ENCODE results near the gene SLC44A3. TPM values are rescaled to one million over a fixed set of nuclear protein-coding genes. Genes with fewer than 3 reads are reported as not detected.
A peak's percentile ranks its signal among the peaks of the same experiment; 100 is the strongest.

The SLC44A3 gene
- total RNA-seq, 6 experiments from 2014 or later = 1.9 to 8.7 (median 7.4) TPM

DNA sequence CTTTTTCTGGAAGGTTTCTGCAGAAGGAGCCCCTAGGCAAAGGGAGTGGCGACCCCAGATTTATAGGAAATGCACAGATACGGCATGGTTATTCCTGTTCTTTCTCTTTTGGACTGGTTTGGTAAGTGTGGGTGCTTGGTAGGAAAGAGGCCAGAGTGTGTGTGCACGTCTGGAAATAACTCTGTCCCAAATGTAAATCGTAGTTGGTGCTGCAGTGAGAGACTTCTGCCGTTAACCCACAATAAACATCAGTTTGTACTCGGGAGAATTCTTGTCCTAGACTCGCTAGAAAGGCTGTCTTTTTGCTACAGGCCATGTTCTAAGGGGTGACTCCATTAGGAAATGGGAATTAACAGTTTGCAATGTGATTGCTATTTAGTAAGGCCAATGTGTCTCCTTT lies 779 bp downstream of the SLC44A3 start:
- Histone ChIP-seq H3K4me3 (peak overlapping the region; percentile 64 to 78 (median 64)), H3K4me1 (peaks cover 0 to 9% (median 0%) of the 10 kb centered on the region in 4 donors), H3K9me3 (no peaks in the 10 kb centered on the region), H3K27ac (peak overlapping the region; percentile 28 to 66 (median 29)), H3K36me3 (no peaks in the 10 kb centered on the region), H3K27me3 (no peaks in the 10 kb centered on the region)
- ATAC-seq (peak in 3 of 4 donors; percentile 28 to 39 (median 34)), DNase-seq (no peak)
- intact Hi-C loops (cut with DNase I) = no loop called here
- 29% methylated on average over 4 of the region's 7 CpGs for WGBS (ENCODE audit: insufficient coverage, low coverage, low lambda C conversion rate, missing lambda C conversion rate)
- TF ChIP-seq POLR2A (IDR thresholded peaks at IDR 0.05) = no peak
- TF ChIP-seq, protein P1, sequence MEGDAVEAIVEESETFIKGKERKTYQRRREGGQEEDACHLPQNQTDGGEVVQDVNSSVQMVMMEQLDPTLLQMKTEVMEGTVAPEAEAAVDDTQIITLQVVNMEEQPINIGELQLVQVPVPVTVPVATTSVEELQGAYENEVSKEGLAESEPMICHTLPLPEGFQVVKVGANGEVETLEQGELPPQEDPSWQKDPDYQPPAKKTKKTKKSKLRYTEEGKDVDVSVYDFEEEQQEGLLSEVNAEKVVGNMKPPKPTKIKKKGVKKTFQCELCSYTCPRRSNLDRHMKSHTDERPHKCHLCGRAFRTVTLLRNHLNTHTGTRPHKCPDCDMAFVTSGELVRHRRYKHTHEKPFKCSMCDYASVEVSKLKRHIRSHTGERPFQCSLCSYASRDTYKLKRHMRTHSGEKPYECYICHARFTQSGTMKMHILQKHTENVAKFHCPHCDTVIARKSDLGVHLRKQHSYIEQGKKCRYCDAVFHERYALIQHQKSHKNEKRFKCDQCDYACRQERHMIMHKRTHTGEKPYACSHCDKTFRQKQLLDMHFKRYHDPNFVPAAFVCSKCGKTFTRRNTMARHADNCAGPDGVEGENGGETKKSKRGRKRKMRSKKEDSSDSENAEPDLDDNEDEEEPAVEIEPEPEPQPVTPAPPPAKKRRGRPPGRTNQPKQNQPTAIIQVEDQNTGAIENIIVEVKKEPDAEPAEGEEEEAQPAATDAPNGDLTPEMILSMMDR (IDR thresholded peaks at IDR 0.05) = no peak

DNA sequence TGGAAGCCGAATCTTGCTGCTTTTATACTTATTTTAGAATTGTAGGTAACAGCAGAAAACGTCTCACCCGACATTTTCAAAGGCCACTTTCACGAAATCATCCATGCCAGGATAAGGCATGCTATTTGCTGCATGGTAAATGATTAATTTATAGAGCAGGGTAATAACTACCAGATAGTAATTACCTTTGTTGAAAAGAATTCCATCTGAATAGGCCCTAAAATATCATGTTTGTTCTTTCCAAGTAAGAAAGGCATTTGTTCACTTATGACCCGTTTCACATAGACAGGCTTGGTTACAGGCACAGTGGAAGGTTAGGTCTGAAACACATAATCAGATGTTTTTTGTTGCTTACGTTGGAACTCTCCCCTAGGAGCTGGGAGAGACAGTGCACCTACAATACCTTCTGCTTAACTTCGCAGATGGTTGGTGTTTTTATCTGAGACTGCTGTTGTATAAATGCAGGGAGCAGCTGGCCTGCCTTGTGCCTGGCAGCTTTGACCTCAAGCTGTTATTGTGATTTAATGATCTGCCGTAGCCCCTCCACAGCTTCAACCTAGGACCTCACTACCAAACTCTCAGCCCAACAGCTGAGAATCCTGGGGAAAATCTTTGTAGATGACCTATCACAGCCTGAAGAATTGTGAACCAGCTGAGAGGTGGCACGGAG lies 1.6 kb downstream of the SLC44A3 start:
- Histone ChIP-seq H3K36me3 (no peaks in the 10 kb centered on the region), H3K9me3 (no peaks in the 10 kb centered on the region), H3K4me1 (peaks cover 0 to 9% (median 0%) of the 10 kb centered on the region in 4 donors), H3K27me3 (no peaks in the 10 kb centered on the region), H3K4me3 (peak overlapping the region in 1 of 3 donors; percentile 78), H3K27ac (peak overlapping the region in 2 of 3 donors; percentile 6 to 66)
- no peak for DNase-seq
- TF ChIP-seq, protein P1 (IDR thresholded peaks at IDR 0.05) = no peak
- TF ChIP-seq POLR2A (IDR thresholded peaks at IDR 0.05) = no peak
- intact Hi-C loops (cut with DNase I) = no loop called here
- ATAC-seq = peak in 3 of 4 donors; percentile 35 to 66 (median 55)
- 45% methylated on average over 8 of the region's 9 CpGs for WGBS (ENCODE audit: insufficient coverage, low coverage, low lambda C conversion rate, missing lambda C conversion rate)

DNA sequence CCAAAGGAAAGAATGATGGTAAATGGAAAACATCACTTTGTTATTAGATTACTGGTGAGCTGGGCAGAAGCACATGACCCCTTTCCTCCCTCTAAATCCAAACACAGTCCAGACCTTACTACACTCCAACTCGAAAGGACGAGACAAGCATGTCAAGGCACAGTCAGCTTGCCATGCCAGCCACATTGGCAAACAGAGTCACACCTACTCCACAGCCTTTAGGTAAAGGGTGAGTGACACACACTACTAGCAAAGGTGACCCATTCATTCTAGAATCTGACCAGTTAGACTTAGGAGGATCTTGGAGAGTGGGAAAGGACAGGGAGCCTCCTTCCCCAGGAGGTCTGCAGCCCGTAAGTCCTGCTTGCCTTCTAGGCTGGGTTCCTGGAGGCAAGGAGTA lies 3.0 kb downstream of the SLC44A3 start:
- no peak overlapping the region for H3K27ac ChIP-seq
- no peak for ATAC-seq
- H3K27me3 ChIP-seq = no peaks in the 10 kb centered on the region
- 75% methylated on average over 3 of the region's 3 CpGs for WGBS (ENCODE audit: insufficient coverage, low coverage, low lambda C conversion rate, missing lambda C conversion rate)
- intact Hi-C loops (cut with DNase I) = no loop called here
- peaks cover 0 to 9% (median 0%) of the 10 kb centered on the region in 4 donors for H3K4me1 ChIP-seq
- no peaks in the 10 kb centered on the region for H3K36me3 ChIP-seq
- no peak for TF ChIP-seq POLR2A (IDR thresholded peaks at IDR 0.05)
- TF ChIP-seq, protein P1 (IDR thresholded peaks at IDR 0.05) = no peak
- H3K9me3 ChIP-seq = no peaks in the 10 kb centered on the region
- no peak overlapping the region for H3K4me3 ChIP-seq
- DNase-seq = no peak

DNA sequence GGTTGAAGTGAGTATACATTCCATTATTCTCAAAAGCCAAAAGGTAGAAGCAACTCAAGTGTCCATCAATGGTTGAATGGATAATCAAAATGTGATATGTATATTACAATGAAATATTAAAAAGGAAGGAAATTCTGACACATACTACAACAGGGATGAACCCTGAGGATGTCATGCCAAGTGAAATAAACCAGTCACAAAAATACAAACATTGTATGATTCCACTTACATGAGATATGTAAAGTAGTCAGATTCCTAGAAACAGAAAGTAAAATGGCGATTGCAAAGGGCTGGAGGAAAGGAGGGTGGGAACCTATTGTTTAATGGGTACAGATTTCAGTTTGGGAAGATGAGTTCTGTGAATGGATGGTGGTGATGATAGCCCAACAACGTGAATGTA lies 5.8 kb downstream of the SLC44A3 start:
- intact Hi-C loops (cut with DNase I) = no loop called here
- no peak overlapping the region for H3K4me3 ChIP-seq
- 85% methylated on average over 2 of the region's 2 CpGs for WGBS (ENCODE audit: insufficient coverage, low coverage, low lambda C conversion rate, missing lambda C conversion rate)
- H3K9me3 ChIP-seq = no peaks in the 10 kb centered on the region
- TF ChIP-seq POLR2A (IDR thresholded peaks at IDR 0.05) = no peak
- TF ChIP-seq, protein P1 (IDR thresholded peaks at IDR 0.05) = no peak
- DNase-seq (no peak), ATAC-seq (no peak)
- H3K4me1 ChIP-seq = peaks cover 0 to 9% (median 0%) of the 10 kb centered on the region in 4 donors
- H3K27ac ChIP-seq = no peak overlapping the region
- H3K27me3 ChIP-seq = no peaks in the 10 kb centered on the region
- no peaks in the 10 kb centered on the region for H3K36me3 ChIP-seq
